G401 (cell line): Measurements from ENCODE around the gene RASSF4. TPM values are rescaled to one million over a fixed set of nuclear protein-coding genes. Genes with fewer than 3 reads are reported as not detected.

Experiments used
- DNase-seq: peaks from one replicate; pipeline ENCODE4 v3.0.0-alpha.2; 2015; ENCODE audit warnings: low spot score
- in situ Hi-C: cut with HindIII; loops from 2 replicates; pipeline ENCODE4 v1.10.0; 2016; ENCODE audit warnings: low sequenced_read_pairs, mixed read lengths
- total RNA-seq: library from RNA; depleted of rRNA; stranded (reverse); fragments of >200 nt; shearing (Covaris generic); gene quantifications from 2 replicates; pipeline ENCODE4 v1.2.3, GENCODE V29; 2014

RASSF4 gene
- total RNA-seq, 1 experiment from 2014 or later: 0.98 TPM

- DNase-seq: no peak
- in situ Hi-C loops: no loop called here
Observed at GRCh38 chr10:44971935-44972757, 12.5 kb downstream of the RASSF4 start.

DNA sequence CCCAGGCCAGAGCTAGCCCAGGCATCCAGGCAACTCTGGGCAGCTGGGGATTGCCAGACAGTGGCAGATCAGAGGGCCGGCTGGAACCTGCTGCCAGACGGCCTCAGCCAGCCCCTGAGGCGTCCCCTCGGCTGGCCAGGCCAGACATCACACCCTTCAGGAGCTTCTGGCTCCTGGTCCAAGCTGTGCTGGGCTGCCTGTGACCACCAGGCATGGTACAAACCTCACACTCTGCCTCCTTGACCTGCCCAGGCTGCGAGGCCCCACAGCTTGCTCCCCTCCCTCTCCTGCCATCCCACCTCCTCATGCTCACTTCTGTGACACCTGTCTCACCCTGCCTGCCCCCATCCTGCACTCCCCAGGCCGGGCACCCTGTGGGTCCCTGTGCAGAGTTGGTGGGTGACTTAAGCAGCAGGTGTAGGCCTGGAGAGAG, 13.3 kb downstream of the RASSF4 start:
- DNase-seq: no peak
- in situ Hi-C loops: no loop called here

- in situ Hi-C loops: no loop called here
- DNase-seq: no peak
Observed at GRCh38 chr10:44973323-44974081, 13.9 kb downstream of the RASSF4 start.

DNA sequence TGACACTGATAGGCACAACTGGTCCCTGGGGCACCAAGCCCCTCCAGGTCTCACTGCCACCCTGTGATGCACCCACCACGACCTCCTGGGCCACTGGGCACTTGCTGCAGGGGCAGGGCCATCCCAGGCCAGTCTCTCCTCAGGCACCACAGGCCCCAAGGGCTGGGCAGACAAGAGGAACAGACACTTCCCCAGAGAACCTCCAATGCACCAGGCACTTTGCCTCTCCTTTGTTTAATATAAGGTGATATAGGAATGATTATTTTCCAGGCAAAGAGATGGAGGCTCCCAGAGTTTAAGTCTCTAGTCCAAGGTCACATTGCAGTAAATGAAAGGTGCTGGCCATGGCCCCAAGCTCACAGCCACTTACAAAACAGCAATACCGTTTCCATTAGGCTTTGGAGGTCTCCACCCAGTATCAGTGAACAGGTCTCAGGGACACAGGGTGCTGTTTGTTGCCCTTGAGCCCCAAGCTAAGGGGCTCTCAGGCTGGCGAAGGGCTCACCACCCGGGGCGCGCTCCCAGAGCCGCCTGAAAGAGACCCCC, 14.6 kb downstream of the RASSF4 start:
- DNase-seq: no peak
- in situ Hi-C loops: no loop called here

DNA sequence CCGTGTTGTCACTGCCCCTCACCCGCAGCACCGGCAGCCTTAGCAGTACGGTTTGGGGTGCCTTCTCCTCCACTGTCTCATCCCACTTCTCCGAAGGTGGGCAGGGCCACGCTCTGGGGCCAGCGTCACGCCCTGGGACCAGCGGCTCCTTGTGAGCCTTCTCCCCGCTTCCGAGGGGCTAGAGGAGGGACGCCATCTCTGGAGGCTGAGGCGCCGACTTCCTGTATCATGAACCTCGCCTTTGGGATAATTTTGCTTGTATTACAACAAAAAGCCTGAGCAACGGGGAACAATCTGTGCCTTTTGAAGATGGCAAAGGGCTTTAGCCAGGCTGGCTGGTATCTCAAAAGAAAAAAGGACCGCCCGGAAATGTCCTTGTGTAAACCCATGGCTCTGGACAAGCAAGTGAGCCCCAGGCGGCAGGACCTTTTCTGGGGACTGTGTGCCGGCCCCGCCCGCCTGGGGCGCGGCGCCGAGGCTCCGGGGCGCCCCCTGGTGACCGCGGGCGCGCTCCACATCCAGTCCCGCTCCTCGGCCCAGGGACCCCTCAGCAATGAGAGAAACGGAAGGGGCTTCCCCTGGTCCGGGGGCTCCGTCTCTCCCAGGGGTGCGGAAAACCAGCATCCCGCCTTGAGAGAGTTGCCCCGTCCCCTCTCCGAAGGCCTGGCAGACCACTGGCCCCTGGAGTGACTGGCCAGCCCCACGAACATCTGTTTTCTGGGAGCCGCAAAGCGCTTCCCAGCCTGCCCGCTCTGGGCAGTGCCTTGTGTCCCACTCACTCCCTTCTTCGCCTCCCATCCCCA, 15.2 kb downstream of the RASSF4 start:
- peak; percentile 77 for DNase-seq
- in situ Hi-C loops: no loop called here

GRCh38 chr10:44975431-44976331, 16.1 kb downstream of the RASSF4 start:
- peak; percentile 42 for DNase-seq
- in situ Hi-C loops: no loop called here

DNA sequence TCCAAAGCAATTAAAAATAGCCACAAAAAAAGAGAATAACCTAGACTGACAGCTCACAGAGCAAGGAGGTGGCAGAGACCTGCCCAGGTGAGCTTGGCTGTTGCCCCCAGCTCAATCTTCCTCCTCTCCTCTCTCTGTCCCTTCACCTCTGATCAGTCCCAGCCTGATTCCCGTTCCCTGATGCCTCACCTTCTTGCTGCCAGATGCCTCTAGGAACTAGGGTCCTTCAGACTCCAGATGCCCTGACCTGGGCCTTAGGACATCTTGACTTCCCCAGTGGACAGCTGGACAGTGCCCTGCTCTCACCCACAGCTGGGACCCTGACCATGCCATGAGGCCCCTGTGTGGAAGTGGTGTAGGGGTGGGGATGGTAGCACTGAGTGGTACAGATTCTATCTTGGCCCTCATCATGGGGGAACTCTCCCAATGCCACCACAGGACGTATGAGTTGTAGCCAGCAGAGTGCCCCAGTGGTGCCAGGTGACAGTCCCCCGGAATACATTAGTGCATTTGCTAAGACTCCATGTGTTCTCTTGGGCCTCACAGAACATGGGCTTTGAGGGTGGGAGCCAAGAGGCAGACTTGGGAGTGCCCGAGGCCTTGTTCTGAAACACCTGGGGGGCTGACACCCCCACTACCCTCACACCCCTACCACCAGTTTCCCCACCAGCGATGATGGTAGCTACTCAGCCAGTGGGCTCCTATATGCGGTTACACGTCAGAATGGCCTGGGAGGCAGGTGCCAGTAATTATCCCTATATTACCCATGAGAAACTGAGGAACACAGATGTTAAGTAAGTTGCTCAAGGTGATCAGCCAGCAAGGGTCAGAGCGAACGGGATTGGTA, 17.0 kb downstream of the RASSF4 start:
- DNase-seq: no peak
- in situ Hi-C loops: no loop called here

GRCh38 chr10:44977287-44978212, 17.9 kb downstream of the RASSF4 start:
- in situ Hi-C loops: no loop called here
- DNase-seq: no peak

- in situ Hi-C loops: no loop called here
Observed at GRCh38 chr10:44978213-44978569, 18.6 kb downstream of the RASSF4 start.

GRCh38 chr10:44978570-44979280, 19.1 kb downstream of the RASSF4 start, which contains the start of gene DEPP1:
TSS of gene DEPP1 (minus strand) at chr10:44978809. CDS start at chr10:44978030, 779 bp downstream.
- DNase-seq: peak; percentile 99
- in situ Hi-C loops: no loop called here

More at GRCh38 chr10:44978213-44978569, 18.6 kb downstream of the RASSF4 start:
- DNase-seq: no peak

GRCh38 chr10:44979281-44980191, 19.9 kb downstream of the RASSF4 start:
- no peak for DNase-seq
- in situ Hi-C loops: no loop called here

DNA sequence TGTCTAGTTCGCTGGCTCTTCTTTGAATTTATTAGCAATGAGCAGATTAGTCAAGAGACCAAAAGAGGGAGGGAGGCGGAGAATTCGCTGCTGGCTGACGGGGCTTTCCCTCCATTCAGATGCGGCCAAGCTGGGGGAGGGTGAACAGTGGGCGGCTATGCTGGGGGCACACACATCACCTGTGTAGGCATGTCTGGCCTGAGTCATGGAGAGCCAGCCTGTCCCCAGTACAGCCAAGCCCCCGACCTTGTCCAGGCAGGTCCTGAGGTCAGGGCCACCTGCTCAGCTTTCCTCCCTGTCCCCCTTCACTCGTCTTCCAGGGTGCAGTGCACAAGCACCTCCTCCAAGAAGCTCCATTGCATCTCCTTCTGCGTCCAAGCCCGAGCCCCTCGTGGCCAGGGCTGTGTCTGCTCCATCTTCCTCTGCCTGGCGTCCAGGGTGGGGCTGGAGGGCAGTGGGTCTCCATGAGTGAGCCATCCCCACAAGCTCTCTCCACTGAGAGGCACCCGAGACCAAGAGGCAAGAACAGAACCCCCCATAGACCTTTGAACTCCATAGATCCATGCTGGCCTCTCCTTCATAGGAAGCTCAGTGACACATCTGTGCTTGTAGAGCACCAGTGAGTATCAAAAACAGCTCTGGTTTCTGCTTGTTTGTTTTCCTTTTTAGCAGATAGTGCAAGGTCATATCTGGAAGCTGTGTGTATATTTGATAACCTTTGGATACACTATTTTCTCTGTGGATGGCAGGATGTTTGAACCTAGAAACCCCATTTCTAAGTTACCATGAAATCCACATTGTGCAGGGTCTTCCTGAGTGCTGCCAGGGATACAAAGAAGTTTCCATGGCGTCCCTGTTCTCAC, 20.9 kb downstream of the RASSF4 start:
- no peak for DNase-seq
- in situ Hi-C loops: no loop called here

DNA sequence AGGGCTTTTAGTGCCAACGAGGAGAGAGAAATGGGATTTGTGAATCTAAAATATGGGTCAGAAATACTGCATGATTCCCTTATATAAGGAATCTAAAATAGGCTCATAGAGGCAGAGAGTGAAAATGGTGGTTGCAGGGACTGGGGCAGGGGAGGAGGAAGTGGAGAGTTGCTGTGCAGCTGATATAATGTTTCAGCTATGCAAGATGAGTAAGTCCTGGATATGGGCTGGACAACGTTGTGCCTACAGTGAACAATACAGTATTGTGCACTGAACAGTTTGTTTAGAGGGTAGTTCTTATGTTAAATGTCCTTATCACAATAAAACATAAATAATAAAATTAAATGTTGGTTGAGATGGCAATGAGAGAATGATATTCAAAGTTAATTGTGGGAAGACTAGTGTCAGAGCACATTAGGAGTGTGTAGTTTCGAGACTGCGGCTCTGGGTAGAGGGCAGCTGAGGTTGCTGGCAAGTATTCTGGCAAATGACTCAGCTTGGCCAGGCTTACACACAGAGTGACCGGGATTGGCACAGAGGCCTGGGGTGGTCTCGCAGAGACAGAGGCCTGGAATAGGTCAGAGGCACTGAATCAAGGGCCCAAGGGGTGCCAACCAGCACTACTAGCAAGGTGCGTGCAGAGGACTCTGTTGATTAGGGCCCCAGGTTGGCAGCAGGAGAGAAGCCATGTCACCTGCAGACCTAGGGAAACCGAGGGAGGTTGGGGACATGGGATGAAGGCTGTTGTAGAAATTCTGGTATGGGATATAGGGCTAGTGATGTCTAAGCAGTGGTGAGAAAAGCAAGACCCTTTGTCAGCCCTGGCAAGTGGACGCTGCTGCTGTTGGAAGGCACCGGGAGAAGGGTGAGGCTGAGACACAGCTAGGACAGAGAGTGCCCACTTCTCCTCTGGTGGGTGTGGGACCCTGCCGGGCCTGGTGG, 21.8 kb downstream of the RASSF4 start:
- DNase-seq: peak; percentile 57

More for the DNA sequence above, 21.8 kb downstream of the RASSF4 start:
- in situ Hi-C loops: no loop called here
